HepG2 (cell line): ENCODE data around the gene TEDC1. TPM values are rescaled to one million over a fixed set of nuclear protein-coding genes. Genes with fewer than 3 reads are reported as not detected.

Experiments used
- ZBTB40 ChIP-seq, 2 experiments: fragments of 450-650 bp in 1 of 2; sonication (generic) in 1 of 2; formaldehyde crosslinking in 1 of 2; IDR thresholded peaks; 2 replicates each; pipeline versions ENCODE4 v1.6.1 to v1.8.0; 2016 to 2022; ENCODE audit warnings: antibody characterized with exemption in 1 of 2, mild to moderate bottlenecking in 1 of 2, missing genetic modification reagents in 1 of 2
- ZNF781 ChIP-seq: sonication (generic); formaldehyde crosslinking; IDR thresholded peaks from 2 replicates; pipeline ENCODE4 v1.5.1; 2020; ENCODE audit warnings: borderline replicate concordance, mild to moderate bottlenecking, missing genetic modification reagents; ENCODE audit errors: not compliant biosample characterization
- polyA plus RNA-seq, 8 experiments: library from polyadenylated mRNA; depleted of rRNA in 3 of 8; stranded (reverse) in 7 of 8; unstranded in 1 of 8; fragments of >200 nt; fragmentation: Illumina TruSeq in 4 of 8; extraction: Trizol in 4 of 8; gene quantifications; 2 replicates each; pipeline versions ENCODE4 v1.2.1 to v1.2.3, GENCODE V29; 2011 to 2016; ENCODE audit warnings: low read depth in 4 of 8, missing spikeins in 1 of 8, mixed read lengths in 1 of 8; ENCODE audit not compliant: insufficient read depth in 1 of 8
- total RNA-seq, 5 experiments: library from RNA; depleted of rRNA; stranded (reverse); fragments of >200 nt; fragmentation: Illumina TruSeq; extraction: Trizol; gene quantifications; 2 replicates each; pipeline ENCODE4 v1.2.3, GENCODE V29; 2016; ENCODE audit warnings: low read depth in 1 of 5

Gene TEDC1
- total and polyA plus RNA-seq, 2 of the 13 experiments (the other 11 are each of a cell fraction or from before 2014, with no cell fraction given), result 5.7 to 27.4 TPM

- TF ChIP-seq ZBTB40 (IDR thresholded peaks at IDR 0.05) (no peak), ZBTB40 (CRISPR knock-in tag; IDR thresholded peaks at IDR 0.05) (peak; percentile 56; the same call in 1 of the 2 replicates), ZNF781 (CRISPR knock-in tag) (no peak)
Observed at GRCh38 chr14:105480807-105481801, 9.9 kb upstream of the TEDC1 start (continued).
